Neural crest cell (in vitro differentiated cells): ENCODE results near the gene TSFM. TPM values are rescaled to one million over a fixed set of nuclear protein-coding genes. Genes with fewer than 3 reads are reported as not detected.
"Not testable (repeated sequence)": the region's sequence is repeated elsewhere in the genome, so short reads cannot be mapped to it uniquely, and the experiment has no call there.

ENCODE experiments used
- DNase-seq: peaks from one replicate; pipeline ENCODE4 v3.0.0; 2021; ENCODE audit warnings: low read depth, mixed read lengths, low spot score
- H3K27ac Mint-ChIP-seq: one replicate; pipeline ENCODE4 v1.8.0; 2021; ENCODE audit warnings: mild to moderate bottlenecking, mixed read lengths; ENCODE audit not compliant: unreplicated experiment
- H3K27me3 Mint-ChIP-seq: 2 replicates; pipeline ENCODE4 v1.8.0; 2021; ENCODE audit warnings: low read depth, mild to moderate bottlenecking, mixed read lengths
- H3K36me3 Mint-ChIP-seq: 2 replicates; pipeline ENCODE4 v1.8.0; 2021; ENCODE audit warnings: low read depth, mild to moderate bottlenecking, mixed read lengths
- H3K4me1 Mint-ChIP-seq: 2 replicates; pipeline ENCODE4 v1.8.0; 2021; ENCODE audit warnings: mixed read lengths
- H3K4me3 Mint-ChIP-seq: one replicate; pipeline ENCODE4 v1.8.0; 2021; ENCODE audit warnings: mild to moderate bottlenecking, mixed read lengths
- H3K9me3 Mint-ChIP-seq: 2 replicates; pipeline ENCODE4 v1.8.0; 2021; ENCODE audit warnings: mixed read lengths
- total RNA-seq: library from RNA; stranded (reverse); gene quantifications from 2 replicates; pipeline ENCODE4 v1.2.1, GENCODE V29; 2021
- TF ChIP-seq, protein P1 (sequence below): fragments of 200-600 bp; sonication (generic); conservative IDR thresholded peaks from 2 replicates; pipeline ENCODE4 v1.5.0; 2021; ENCODE audit warnings: antibody characterized with exemption, mild to moderate bottlenecking

TSFM gene
- total RNA-seq, 1 donor from 2014 or later: 32.3 TPM

DNA sequence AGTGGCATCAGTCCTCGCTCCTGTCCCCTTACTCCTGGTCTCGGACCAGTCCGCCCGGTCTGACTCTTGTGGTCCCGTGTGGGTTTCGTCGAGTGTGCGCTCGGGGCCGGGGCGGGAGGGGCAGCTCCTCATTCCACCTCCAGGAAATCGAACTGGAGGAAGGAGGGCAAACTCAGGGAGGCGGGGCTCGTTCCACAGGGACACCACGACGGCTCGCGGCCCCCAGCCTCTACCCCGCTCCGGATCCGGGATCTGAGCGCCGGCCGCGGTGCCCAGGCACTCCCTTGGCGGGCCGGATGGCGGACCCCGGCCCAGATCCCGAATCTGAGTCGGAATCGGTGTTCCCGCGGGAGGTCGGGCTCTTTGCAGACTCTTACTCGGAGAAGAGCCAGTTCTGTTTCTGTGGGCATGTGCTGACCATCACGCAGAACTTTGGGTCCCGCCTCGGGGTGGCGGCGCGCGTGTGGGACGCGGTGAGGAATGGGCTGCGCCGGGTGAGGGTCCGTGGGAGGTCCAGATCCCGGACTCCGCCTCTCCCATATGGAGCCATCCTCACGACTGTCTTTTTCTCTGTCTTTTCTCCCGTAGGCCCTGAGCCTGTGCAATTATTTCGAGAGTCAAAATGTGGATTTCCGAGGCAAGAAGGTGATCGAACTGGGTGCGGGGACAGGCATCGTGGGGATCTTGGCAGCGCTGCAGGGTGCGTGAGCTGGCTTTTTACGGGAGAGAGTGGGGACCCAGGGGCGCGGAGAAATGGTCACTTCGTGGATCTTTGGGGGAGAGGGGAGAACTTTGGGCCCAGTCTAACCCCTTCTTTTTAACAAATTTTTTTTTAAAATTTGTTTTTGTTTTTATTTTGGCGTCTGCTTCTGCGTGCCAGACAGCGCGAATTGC, 9.9 kb upstream of the TSFM start, which contains the start of gene EEF1AKMT3:
Gene EEF1AKMT3, plus strand, starts transcription at position 186 of the 894 bp plus-strand sequence. Its CDS starts 111 bp downstream, at position 297.
- peak within 1 kb of the TSS; percentile 99 for H3K4me3 Mint-ChIP-seq
- peaks cover 19% of the 10 kb centered on the region for H3K27me3 Mint-ChIP-seq
- H3K27ac Mint-ChIP-seq: peak within 1 kb of the TSS; percentile 100
- DNase-seq: peak; percentile 34
- TF ChIP-seq, protein P1, sequence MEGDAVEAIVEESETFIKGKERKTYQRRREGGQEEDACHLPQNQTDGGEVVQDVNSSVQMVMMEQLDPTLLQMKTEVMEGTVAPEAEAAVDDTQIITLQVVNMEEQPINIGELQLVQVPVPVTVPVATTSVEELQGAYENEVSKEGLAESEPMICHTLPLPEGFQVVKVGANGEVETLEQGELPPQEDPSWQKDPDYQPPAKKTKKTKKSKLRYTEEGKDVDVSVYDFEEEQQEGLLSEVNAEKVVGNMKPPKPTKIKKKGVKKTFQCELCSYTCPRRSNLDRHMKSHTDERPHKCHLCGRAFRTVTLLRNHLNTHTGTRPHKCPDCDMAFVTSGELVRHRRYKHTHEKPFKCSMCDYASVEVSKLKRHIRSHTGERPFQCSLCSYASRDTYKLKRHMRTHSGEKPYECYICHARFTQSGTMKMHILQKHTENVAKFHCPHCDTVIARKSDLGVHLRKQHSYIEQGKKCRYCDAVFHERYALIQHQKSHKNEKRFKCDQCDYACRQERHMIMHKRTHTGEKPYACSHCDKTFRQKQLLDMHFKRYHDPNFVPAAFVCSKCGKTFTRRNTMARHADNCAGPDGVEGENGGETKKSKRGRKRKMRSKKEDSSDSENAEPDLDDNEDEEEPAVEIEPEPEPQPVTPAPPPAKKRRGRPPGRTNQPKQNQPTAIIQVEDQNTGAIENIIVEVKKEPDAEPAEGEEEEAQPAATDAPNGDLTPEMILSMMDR: no peak
- H3K36me3 Mint-ChIP-seq: peaks cover 14% of the 10 kb centered on the region
- H3K4me1 Mint-ChIP-seq: peaks cover 21% of the 10 kb centered on the region
- no peaks in the 10 kb centered on the region for H3K9me3 Mint-ChIP-seq

DNA sequence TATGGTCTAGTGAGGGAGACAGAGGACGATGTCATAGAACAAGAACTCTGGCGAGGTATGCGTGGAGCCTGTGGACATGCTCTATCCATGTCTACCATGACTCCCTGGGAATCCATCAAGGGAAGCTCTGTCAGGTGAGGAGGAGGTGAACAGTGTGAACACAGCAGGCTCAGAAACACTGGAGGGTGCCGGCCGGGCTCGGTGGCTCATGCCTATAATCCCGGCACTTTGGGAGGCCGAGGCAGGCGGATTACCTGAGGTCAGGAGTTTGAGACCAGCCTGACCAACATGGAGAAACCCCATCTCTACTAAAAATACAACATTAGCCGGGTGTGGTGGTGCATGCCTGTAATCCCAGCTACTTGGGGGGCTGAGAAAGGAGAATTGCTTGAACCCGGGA, 8.0 kb upstream of the TSFM start:
- Mint-ChIP-seq H3K4me1 (peaks cover 21% of the 10 kb centered on the region), H3K4me3 (peak overlapping the region; percentile 74)
- H3K9me3 Mint-ChIP-seq, H3K36me3 Mint-ChIP-seq, H3K27ac Mint-ChIP-seq, DNase-seq, H3K27me3 Mint-ChIP-seq: not testable (repeated sequence)

DNA sequence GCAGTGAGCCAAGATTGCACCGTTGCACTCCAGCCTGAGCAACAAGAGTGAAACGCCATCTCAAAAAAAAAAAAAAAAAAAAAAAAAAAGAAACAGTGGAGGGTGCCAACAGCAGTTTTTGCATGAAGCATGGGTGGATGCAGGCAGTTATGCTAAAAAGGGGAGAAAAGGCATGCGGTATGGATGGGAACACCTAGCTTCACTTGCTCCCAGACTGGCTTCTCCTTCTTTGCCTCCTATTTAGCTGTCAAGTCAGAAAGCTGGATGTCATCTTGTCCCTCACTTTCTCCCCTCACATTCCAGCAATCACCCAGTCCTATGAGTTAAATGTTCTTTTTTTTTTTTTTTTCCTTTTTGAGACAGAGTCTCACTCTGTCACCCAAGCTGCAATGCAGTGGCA, 7.5 kb upstream of the TSFM start:
- no peaks in the 10 kb centered on the region for H3K9me3 Mint-ChIP-seq
- H3K36me3 Mint-ChIP-seq: peaks cover 7% of the 10 kb centered on the region
- peaks cover 21% of the 10 kb centered on the region for H3K4me1 Mint-ChIP-seq
- no peak overlapping the region for H3K27ac Mint-ChIP-seq
- peaks cover 6% of the 10 kb centered on the region for H3K27me3 Mint-ChIP-seq
- TF ChIP-seq, protein P1: no peak
- DNase-seq: no peak
- peak overlapping the region; percentile 71 for H3K4me3 Mint-ChIP-seq

DNA sequence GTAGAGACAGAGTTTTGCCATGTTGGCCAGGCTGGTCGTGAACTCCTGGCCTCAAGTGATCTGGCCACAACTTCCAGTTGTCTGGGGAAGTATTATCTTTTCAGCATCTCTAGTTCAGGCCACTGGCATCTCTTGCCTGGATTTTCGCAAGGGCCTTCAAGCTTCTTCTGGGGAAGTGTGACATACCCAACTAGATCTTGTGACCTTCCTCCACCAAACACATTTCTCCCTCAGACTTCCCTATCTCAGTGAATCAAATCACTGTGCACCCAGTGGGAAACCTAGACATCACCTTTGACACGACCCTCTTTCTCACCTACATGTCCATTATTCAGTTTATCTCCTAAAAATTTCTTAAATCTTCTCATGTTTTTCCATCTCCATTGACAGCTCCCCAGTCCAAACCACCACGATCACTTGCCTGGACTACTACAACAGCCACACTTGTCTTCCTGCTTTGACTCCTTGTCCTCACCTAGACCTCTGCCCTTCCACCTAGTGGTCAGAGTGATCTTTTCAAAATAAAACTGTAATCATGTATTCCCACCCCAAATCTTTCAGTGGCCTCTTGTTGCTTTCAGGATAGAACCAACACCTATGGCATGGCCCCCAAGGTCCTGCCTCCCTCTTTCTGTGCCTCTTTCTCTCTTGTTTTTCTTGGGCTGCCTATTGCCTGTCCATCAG, 6.9 kb upstream of the TSFM start:
- no peak for DNase-seq
- Mint-ChIP-seq H3K27ac (peak overlapping the region; percentile 72), H3K27me3 (peaks cover 6% of the 10 kb centered on the region), H3K4me3 (peak overlapping the region; percentile 71), H3K4me1 (peaks cover 21% of the 10 kb centered on the region), H3K9me3 (no peaks in the 10 kb centered on the region), H3K36me3 (peaks cover 4% of the 10 kb centered on the region)
- TF ChIP-seq, protein P1: no peak

DNA sequence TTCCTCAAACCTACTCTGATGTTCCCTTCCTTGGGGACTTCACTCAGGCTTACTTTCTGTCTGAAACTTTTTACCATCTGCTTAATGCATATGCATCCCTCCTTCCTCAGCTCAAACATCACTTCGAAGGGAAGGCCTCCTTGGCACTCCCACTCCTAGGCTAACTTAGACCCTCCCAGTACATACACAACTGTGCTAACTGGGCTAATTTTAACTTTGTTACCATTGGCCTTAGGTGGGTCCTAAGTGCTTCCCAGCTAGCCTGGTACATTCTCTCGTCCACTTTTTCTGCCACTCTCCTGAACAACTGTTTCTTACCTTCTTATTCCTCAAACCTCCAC, 6.4 kb upstream of the TSFM start:
- H3K36me3 Mint-ChIP-seq: peaks cover 4% of the 10 kb centered on the region
- H3K4me1 Mint-ChIP-seq: peaks cover 17% of the 10 kb centered on the region
- no peak for DNase-seq
- H3K27me3 Mint-ChIP-seq: peaks cover 6% of the 10 kb centered on the region
- H3K9me3 Mint-ChIP-seq: no peaks in the 10 kb centered on the region
- TF ChIP-seq, protein P1: no peak
- peak overlapping the region; percentile 72 for H3K27ac Mint-ChIP-seq
- H3K4me3 Mint-ChIP-seq: peak overlapping the region; percentile 71

DNA sequence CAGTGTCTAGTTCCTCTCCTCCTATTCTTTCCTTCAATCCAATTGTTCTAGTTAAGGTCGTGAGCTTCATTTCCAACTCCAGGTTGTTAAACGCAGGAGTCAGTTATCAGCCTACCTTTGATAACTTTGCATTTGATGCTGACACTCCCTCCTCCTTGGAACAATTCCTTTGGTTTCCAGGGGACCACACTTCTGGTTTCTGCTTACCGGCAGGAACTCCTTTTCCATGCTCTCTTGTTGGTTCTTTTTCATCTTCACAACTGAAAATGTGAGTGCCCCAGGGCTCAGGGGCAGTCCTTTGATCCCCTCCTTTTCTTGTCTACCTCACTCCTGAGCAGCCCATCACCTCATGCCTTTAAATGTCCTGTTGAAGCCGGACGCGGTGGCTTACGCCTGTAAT, 5.2 kb upstream of the TSFM start:
- TF ChIP-seq, protein P1: no peak
- Mint-ChIP-seq H3K9me3 (no peaks in the 10 kb centered on the region), H3K36me3 (peaks cover 4% of the 10 kb centered on the region), H3K4me1 (peaks cover 11% of the 10 kb centered on the region), H3K27me3 (no peaks in the 10 kb centered on the region), H3K4me3 (peak overlapping the region; percentile 41), H3K27ac (peak overlapping the region; percentile 35)
- no peak for DNase-seq
